GM19452 (cell line): ENCODE results near the gene CEP57L1.

ENCODE experiments used
- ATAC-seq: cut with Tn5 transposase; IDR thresholded peaks from one replicate; pipeline ENCODE4 v1.9.1; 2021; ENCODE audit not compliant: unreplicated experiment

The CEP57L1 gene

GRCh38 chr6:109095036-109095834, at the start of gene CEP57L1:
TSS of gene CEP57L1 (plus strand) at chr6:109095507. CDS start at chr6:109145222, 49,715 bp downstream.
- peak; percentile 74 for ATAC-seq

- ATAC-seq = no peak
Measured at GRCh38 chr6:109048176-109048575, 47.1 kb upstream of the CEP57L1 start.

DNA sequence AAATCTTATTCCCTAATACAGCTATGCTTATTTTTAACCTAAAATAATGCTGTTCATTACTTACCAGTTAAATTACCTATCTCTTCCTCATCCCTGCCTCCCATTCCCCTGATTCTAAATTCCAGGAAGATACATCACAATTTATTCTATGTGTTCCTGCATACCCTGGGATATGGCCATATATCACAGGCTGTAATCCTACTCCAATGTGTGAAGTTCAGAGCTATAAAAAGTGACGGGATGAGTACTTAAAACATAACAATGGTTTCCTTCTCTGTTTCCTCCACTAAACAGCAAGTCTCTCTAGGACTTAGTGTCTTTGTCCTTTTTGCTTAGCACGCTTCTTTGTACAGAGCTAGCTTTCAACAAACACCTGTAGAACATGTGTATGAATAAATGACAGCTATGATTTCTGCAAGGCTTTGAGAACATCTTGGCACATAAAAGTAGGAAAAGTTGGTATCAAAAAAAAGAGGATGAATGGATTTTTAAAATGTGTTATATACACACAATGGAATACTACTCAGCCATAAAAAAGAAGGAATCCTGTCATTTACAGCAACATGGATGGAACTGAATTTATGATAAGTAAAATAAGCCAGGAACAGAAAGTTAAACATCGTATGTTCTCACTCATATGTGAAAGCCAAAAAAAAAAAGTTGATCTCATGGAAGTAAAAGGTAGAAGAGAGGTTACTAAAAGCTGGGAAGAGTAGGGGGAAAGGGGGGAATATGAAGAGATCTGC, 46.5 kb upstream of the CEP57L1 start:
- ATAC-seq = no peak

DNA sequence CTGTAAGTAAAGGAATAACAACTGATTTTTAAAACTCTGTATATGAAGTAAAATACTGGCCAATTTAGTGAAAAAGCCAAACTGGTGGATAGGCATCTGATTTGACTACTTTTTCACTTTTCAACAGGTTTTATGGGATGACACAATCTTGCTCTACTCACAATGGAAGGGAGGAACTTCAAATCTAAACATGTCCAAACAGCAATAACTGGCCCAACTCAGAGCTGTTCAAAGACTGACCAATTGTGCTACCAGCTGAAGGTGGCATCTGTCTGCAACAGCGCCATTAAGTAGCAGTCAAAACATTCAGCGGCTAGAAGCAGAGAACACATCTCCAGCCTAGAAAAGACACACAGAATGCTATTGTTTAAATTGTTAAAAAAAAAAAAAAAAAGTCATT, 45.3 kb upstream of the CEP57L1 start:
- ATAC-seq = no peak

DNA sequence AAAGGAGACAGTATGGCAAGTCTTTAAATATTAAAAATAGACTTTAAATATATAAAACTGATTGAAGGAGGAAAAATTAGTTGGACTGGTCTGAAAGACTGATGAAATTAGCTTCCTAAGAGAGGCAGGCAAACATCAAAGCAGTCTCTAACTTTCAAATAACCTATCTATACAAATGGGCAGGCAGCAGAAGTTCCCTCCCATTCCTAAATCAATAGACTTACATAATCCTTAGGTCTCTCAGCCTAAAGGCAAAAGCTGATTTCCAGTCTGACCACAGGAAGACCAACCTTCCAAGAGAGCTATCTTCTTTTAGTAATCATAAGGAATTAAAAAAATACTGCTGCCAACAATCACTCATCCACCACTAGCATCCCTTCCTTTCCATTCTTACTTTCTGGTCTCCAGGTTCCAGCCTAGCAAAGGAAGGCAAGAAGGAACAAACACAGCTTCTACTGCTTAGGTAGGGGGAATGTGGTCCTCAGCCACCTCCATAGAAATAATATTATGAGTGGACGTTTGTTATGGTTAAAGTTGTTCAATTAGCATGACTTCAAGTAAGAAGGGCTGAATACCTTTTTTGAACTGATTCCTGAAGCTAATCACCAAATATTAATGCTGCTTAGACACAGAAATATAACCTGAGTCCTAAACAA, 44.7 kb upstream of the CEP57L1 start:
- no peak for ATAC-seq

DNA sequence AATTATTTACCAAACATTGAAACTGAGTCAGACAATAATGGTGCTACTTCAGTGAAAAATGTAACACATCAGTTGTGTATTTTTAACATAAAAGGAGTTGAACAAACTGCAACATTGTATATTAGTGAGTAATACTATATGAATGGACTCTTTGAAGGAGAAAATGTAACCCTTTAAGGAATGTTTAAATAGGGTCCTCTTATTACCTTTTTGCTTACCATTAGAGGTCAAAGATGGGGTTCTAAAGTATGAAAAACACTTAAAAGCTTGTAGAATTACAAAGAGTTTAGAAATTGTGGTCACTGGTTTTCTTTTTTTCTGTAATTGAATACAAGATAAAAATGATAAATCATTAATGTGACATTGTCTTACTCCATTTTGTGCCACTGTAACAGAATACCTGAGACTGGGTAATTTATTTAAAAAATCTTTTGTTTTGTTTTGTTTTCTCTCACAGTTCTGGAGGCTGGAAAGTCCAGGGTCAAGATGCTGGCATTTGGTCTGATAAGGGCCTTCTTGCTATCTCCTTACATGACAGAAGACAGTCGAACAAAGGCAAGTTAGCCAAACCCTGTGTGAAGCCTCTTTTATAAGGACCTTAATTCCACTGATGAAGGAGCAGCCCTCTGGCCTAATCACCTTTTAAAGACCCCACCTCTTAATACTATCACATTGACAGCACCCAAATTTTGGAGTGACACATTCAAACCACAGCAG, 43.8 kb upstream of the CEP57L1 start:
- ATAC-seq = no peak

DNA sequence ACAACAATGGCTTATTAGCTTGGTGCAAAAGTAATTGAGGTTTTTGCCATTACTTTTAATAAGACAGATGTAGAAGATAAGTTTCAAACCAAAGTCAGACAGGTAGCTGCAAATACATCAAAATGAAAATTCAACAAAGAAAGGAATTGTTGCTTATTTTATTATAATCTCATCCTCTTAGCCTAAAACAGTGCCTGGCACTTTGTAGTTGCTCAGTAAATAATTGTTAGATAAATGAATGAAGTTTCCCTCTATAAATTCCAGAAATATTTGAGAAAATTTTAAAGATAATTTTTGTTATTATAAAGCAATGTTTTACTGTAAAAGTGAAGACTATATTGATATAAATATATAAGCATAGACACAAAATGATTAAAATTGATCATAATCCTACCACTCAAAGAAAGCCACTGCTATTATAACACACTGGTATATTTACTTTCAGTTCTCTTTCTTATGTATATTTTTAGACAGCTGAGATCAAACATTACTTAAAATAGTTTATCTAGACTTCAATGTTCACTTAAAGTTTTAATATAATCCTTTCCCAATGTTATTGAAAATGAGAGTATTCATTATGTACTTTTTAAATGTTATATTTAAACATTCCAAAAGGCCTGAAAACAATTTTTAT, 43.2 kb upstream of the CEP57L1 start:
- ATAC-seq = no peak

GRCh38 chr6:109052852-109053251, 42.5 kb upstream of the CEP57L1 start:
- no peak for ATAC-seq

DNA sequence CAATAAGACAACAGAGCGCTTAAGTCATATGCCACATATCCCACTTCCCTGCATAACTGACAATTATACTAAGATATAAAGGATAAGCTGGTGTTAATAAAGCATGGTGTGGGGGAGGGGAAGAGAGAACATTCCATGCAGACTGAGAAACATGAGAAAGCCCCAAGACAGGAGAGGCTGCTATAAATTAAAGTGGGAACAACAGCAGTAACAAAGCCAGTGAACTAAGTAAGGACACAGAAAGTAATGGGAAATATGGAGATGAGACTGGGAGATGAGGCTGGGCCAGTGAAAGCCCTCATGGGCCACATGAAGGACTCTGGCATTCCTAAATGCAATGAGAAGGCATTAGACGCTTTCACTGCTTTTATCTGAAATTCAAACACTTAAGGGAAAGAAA, 42.0 kb upstream of the CEP57L1 start:
- ATAC-seq = no peak

DNA sequence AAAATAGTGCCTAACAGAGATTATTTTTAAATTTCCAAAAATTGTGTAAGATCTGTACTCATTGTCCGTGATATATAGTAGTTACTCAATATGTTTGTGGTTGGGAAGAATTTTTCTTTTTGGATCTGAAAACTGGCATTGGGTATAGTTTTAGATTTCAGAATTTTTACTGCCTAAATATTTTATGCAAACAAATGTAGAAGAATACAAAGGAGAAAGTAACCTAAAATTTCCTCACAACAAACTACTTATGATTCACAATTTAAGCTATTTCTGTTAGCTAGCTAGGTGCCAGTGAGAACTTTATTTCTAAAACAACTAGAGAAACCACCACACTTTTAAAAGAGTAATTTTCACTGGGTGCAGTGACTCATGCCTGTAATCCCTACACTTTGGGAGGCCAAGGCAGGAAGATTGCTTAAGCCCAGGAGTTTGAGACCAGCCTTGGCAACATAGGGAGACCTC, 39.5 kb upstream of the CEP57L1 start:
- no peak for ATAC-seq

DNA sequence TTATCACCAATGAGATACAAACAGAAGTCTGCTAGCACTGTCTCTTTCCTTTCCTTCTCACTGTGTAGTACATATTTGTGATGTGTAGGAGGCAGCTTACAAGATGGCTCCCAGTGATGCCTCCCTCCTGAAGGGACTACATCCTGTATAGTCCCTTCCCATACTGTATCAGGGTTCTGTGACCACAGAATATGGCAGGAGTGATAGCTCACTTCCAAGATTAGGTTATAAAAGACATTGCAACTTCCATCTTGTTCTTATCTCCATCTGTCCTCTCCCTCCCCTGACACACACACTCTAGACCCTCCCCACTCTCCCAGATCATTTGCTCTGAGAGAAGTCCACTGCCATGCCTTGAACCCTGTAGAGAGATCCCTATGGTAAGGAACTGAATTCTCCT, 38.6 kb upstream of the CEP57L1 start:
- no peak for ATAC-seq

DNA sequence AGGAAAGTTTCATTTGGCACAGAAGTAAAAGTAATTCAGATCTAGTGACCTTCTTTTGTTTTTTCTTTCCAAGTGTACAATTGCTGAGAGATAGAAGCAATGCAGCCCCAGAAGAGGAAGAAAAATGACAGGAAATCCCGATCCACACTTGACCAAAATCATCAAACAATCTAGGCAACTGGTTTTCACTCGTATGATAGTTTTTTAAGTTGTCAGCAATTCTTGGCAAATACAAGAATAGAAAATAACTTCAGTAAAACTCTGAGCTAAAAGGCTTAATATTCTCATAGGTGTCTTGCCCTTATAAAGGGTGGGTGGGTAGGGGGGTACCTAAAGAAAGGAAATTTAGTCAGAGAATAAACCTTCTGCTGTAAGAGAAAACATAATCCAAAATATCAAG, 36.7 kb upstream of the CEP57L1 start:
- ATAC-seq = no peak

- no peak for ATAC-seq
Measured at GRCh38 chr6:109059153-109059552, 36.2 kb upstream of the CEP57L1 start.

DNA sequence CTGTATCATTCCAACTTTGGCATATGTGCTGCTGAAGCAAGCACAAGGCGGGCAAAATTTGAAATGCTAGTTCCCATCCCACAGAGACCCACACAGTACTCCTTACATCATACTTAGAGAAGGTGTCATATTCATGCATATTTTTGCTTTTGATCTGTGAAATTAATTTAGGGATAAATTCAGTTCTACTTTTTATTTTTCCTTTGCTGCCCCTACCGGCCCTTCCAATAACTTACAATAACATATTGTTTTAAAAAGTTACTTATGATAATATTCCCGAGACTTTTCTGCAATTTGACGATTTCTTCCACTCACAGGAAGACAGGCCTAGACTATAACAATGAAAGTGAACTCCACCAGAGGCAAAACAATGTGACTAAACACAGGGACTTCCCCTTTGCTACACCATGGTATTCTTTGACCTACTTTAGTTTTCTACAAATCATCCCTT, 35.7 kb upstream of the CEP57L1 start:
- ATAC-seq = no peak

- ATAC-seq = no peak
Measured at GRCh38 chr6:109060571-109060970, 34.7 kb upstream of the CEP57L1 start.

GRCh38 chr6:109062216-109062615, 33.1 kb upstream of the CEP57L1 start:
- ATAC-seq = no peak

- ATAC-seq = no peak
Measured at GRCh38 chr6:109062767-109063352, 32.4 kb upstream of the CEP57L1 start.

- no peak for ATAC-seq
Measured at GRCh38 chr6:109069746-109070145, 25.6 kb upstream of the CEP57L1 start.

GRCh38 chr6:109071125-109071917, 24.0 kb upstream of the CEP57L1 start:
- no peak for ATAC-seq
